Activated CD4-positive, alpha-beta T cell treated with anti-CD3 and anti-CD28 coated beads, Interleukin-10, Interleukin-2, amounts not matched to agents 100 ng/mL and 50 ng/mL, durations not matched to agents 16 hours and 8 hours (primary cell): Measurements from ENCODE around the gene FBXW8.
"Not testable (repeated sequence)": the region's sequence is repeated elsewhere in the genome, so short reads cannot be mapped to it uniquely, and the experiment has no call there.

Experiments used
- DNase-seq: peaks from one replicate; pipeline ENCODE4 v3.0.0-alpha.2; 2020

FBXW8 gene

DNA sequence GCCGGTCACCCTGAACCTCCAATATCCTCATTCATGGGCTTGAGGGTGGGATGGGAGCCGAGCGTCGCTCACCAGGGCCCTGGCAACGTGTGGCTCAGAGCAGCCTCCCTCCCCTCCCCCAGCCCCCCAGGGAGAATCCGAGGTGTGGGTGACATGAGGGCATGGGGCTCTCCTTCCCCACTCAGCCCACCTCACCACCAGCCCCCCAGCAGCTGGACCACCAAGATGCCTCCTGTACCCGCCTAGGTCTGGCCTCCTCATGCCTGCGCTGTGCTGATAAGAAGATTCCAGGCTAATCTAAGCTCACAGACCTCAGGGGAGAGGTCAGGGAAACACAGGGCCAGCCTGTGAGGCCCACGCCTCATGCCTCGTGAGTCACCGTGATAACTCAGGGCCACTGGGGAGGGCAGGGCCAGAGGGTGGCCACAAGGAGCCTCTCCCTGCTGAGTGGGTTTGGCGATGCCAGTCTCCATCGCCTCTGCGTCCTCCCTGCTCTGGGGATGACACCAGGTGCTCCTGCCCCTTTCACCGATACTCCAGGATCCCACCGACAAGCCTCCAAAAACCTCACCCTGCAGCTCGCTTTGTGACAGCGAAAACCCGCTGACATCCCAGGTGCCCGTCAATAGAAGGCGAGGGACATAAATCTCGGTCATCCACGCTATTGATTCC is 131.6 kb downstream of the FBXW8 start:
- DNase-seq: no peak

DNA sequence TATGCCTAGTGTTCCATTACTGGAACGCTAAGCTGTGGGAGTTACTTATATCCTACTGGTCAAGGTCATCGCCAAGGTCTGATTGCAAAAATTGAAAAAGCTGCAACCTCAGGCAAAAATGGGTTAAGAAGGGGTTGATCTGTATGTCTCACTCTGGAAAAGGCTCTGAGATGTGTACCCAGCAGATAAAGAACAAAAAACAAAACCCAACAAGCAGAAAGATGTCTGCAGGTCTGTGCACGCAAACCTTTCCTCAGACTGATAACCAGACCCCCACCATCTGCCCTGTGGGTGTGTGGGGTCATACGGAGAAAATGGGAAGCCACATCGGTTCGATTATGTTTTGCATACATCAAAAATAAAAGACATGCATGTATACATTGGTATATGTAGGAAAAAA is 132.1 kb downstream of the FBXW8 start:
- no peak for DNase-seq

DNA sequence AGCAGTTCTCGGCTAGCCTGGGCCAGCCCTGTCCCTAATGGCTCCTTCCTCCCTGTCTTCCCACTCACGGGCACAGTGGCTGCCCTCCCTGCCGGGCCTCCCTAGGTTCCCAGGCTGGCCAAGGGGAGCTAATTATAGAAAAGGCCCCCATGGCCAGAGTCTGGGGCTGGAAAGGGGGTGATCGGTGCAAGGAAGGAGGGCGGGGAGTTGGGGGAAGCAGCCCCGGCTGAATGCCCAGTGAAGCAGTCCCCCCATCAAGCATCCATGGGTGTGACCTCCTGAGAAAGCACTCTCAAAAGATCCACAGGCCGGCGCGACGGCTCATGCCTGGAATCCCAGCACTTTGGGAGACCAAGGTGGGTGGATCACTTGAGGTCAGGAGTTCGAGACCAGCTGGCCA is 133.6 kb downstream of the FBXW8 start:
- DNase-seq: no peak

DNA sequence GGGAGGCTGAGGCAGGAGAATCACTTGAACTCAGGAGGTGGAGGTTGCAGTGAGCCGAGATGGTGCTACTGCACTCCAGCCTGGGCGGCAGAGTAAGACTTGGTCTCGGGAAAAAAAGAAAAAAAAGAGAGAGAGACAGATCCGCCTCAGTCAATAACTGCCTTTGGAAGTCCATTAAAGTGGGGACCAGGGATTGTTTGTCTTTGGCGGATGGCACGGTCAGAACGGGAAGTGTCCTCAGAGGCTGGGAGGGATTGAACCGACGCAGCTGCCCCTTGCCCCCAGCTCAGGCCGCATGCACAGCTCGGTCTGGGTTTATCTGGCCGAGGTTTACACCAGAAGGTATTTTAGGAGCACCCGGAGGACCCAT is 134.0 kb downstream of the FBXW8 start:
- DNase-seq: no peak

DNA sequence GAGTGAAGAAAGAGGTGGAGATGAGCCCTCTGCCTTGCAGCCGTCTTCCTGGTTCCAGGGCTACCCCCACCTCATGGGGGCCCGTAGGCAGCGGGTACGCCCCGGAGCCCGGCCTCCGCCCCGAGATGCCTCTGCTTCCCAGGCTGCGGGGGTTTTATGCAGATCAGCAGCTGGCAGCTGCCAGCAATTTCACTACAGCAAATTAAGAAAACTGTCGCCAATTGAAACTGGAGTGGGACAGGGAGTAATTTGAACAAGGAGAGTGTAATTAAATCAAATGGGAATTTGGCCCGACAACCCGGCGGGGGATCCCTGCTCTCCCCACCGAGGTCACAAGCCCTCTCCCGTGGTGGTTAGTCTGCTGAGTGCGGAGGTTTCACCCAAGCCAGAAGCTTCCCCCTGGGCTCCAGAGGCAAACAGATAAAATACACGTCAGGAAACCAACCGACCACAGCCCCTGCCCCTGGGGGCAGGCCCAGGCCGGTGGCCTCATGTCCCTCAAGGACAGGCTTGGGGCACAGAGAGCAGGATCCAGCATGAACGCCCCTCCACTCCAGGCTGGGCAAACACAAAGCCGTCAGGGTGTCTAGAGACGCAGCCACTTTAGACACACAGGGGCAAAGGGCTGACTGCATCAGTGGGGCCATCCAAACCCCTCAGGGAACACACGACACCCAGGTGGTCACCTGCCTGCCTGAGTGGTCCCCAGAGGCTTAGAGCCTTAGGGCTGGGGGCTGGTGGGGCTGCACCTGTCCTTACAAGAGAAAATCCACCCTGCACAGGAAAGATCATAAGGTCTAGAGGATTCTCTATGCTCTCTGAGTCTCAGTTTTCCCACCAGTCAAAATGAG is 134.6 kb downstream of the FBXW8 start:
- no peak for DNase-seq

DNA sequence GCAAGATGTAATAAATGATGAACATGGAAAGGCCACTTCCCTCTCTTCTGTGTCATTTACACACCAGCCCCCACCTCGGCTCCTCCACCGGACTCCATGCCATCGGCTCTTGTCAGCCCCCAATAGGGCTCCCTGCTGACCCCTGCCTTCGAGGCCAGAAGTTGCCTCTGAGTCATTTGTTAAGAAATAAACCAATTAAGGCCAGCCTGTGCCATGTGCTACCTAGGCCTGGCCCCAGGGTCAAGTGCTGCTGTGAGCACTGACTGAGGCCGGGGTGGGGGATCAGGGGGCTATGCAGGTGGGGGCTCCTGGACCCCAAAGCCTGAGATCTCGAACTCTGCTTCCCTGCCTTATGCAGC is 135.2 kb downstream of the FBXW8 start:
- DNase-seq: no peak

DNA sequence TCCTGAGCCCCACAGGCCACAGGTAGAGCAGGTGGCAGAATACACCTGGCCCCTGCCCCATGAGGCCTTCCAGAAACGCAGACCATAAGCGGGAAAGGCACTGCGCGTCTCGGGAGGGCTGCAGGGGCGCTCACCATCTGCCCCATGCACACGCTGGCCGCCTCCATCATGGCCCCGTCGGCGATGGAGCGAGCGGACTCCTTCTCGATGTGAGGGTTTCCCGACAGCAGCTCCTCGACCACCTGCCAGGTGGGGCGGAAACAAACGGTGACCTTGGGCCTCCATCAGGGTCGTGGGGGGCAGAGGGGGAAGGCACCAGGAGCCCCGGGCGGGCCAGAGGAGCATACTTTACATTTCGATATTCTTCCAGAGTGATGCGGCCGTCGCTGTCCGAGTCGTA is 135.7 kb downstream of the FBXW8 start:
- DNase-seq: no peak

DNA sequence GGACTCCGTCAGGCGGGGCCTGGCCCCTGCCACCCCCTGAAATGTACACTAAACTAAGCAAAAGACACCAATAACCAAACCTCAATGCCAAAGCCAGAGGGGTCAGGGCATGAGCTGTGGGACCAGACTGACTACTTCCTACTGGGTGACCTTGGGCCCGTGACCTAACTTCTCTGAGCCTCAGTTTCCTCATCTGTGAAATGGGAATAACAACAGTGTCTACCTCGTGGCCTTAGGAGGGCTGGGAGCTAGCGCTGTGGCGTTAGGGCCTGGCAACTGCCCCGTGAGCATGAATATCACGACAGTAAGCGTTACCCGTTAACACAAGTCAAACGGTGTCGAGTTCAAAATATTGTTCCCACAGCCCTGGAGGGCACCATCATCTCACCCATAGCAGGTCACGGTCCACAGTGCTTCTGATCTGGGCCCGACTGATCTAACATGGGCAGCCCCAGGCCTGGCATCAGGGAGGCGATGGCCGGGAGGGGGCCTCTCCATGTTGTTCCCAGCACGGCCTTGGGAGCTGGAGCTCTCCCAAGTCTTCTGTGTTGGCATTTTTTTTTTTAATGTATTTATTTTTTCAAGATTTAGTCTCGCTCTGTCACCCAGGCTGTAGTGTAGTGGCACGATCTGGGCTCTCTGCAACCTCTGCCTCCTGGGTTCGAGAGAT is 136.2 kb downstream of the FBXW8 start:
- DNase-seq: no peak

DNA sequence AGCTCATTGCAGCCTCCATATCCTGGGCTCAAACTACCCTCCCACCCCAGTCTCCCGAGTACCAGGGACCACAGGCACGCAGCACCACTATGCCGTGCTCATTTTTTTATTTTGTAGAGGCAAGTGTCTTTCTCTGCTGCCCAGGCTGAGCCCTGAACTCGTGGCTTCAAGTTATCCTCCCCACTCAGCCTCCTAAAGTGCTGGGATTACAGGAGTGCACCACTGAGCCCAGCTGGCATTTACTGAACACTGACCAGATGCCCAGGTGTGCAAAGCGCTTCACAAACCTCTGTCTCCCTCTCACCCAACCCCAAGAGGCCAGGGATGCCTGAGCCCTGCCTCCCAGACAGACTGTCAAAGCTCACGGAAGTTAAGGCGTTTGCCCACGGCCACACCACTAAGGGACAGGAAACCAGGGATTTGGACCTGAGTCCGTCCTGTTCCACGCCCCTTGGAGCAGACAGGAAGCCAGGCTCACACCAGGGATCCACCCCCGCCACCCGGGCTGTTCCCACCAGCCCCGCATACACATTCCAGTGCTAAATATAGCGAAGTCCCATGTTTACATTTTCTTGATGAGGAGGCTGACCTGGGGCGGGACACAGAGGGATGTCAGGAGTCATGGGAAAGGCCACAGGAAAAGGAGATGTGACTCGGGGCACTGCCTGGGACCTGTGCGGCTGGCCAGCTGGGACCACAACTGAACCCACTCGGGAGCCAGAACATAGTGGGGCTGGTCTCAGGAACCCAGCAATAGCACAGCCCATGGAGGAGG is 137.2 kb downstream of the FBXW8 start:
- DNase-seq: no peak

DNA sequence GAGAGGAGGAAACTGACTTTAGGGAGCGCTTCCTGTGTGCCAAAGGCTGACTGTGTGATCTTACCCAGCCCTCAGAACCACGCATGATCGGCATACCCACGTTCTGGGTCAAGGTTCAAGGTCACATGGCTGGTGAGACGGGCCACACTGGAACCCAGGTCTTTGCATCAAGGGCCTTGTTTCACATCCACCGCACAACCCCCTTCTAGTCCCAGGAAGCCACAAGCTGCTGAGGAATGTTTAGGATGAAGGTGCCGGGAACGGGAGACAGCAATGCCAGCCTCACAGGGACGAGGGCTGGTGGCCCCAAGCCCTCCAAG is 137.8 kb downstream of the FBXW8 start:
- no peak for DNase-seq

DNA sequence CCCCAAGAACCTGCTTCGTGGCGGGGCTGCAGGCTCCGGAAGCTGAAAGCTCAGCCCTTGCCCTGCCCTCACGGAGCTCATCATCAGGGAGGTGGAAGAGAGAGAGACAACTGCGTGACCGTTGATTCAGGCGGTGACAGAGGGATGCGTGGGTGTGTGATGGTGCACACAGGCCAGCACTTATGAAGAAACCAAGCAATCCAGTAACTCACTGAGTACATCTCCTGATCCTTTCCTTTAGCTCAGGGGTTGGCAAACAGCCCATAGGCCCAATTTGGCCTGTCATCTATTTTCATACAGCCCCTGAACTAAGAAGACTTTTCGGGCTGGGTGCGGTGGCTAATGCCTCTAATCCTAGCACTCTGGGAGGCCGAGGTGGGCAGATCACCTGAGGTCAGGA is 138.5 kb downstream of the FBXW8 start:
- no peak for DNase-seq

DNA sequence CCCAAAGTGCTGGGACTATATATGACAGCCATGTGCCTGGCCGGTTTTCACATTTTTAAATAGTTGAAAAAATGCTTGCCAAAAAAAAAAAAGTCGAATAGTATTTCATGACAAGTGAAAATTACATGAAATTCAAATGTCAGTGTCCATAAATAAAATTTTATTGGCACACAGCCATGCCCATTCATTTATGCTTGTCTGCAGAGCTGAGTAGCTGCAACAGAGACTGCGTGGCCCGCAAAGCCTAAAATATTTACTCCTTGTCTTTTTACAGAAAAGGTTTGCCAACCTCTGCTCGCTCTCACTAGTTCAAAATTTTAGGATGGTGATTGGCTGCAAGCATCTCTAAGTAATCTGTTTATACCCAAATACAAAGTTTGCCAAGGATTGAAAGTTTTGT is 139.3 kb downstream of the FBXW8 start:
- no peak for DNase-seq

DNA sequence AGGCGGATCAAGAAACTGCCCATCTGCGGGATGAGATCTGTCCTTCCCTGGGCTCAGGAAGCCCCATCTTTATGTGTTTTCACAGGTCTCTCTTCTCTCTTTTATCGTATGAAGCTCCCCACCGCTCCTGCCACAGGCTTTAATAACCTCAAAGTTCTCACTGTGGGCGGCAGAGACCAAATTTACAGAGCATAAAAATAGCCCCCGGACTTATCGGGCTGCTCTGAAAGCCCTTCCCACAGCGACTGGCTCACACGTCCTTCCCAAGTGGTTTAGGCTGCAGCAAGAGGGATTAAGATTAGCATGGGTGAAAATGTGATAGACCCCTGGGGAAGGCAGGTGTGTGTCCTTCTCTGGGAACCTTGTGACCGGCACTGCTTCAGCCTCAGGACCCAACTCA is 140.6 kb downstream of the FBXW8 start:
- DNase-seq: no peak

DNA sequence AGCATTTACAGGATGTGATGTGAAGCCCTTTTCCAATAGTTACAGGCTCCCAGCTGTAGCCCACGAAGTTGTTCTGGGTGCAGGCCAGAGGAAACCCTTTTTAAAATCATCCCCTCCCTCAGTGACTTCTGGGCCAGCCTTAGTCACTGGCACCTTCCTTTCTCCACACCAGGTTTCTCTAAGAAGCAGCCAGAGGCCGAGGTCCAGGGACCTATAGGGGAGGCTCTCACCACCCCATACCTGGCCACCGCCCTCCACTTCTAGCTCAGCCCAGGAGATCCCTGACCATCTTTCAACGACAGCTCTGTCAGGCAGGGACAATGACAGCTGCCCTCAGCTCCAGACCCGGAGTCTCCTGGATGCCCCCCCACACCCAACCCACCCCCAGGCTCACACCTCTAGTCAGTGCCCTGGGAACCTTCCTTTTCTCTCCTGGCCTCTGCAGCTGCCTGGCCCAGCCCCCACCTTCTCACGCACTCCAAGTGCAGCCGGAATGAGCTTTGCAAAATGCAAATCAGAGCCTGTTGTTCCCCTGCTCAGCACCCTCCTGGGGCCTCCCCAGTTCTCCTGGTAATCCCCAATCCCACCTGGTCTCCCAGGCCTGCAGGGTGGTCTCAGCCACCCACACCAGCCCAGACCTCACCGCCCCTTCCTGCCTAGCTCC is 141.8 kb downstream of the FBXW8 start:
- DNase-seq: no peak

DNA sequence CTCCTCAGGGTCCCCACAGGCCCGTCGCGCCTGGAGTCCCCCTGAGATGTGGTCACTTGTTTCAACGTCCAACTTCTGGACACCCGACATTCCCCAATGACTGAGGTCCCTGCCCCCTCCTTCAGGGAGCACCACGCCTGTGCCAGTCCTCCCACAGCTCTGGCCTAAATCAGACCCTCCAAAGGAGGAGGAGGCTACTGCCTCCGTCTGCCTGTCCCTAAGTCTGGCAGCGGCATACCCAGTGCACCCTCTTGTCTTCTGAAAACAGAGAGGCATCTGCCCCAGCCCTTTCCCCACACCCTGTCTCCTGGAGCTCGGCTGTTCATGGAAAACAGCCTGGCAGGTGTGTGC is 142.3 kb downstream of the FBXW8 start:
- no peak for DNase-seq

DNA sequence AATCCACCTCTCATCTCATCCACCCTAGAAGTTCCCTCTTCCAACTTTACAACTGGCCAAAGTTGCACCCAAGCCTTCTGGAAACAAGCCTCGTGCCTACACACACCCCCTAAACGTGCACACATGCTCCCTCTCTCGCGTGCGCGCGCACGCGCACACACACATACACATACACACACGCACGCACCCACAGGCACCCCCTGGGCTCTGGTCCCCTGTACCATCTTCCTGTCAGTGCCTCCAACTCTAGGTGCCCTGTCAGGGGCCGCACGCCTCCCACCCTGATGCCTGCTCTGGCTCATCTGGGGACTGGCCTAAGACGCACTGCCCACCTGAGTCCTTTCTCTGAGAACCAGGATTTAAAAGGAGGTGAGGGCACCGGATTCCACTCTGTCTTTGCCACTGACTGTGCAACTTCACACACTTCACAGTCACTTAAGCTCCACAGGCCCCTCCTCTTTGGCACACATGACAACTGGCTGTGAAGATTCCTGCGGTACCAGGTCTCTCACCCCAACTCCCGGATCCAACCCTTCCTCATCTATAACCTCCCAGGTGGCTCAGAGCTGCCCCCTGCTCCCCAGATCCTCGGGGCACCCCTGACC is 142.9 kb downstream of the FBXW8 start:
- no peak for DNase-seq

DNA sequence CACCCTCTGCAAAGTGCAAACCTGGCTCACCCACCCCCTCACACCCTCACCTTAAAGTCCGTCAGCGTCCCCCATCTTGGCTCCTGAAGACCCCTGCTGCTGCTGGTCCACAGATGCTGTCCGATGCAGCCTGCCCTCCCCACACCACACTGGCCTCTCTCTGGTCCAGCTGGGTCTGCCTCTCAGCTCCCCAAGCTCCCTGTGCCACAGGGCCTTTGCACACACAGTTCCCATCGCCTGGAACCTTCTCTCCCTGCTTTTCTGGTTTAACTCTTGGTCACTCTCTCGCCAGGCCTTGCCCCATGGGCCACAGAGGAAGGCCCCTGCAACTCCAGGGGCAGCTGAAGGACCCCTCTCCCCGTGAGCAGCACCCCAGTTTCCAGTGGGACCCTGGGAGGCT is 143.5 kb downstream of the FBXW8 start:
- DNase-seq: no peak

DNA sequence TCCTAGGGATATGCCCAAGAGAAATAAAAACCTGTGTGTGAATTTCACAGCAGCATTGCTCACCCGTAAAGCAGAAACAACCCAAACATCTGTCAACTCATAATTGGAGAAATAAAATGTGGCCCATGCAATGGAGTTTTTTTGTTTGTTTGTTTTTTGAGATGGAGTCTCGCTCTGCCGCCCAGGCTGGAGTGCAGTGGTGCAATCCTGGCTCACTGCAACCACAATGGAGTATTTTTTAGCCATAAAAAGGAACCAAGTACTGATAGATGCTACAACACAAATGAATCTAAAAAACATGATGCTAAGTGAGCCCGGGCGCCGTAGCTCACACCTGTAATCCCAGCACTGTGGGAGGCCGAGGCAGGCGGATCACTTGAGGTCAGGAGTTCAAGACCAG is 146.9 kb downstream of the FBXW8 start:
- not testable (repeated sequence) for DNase-seq

DNA sequence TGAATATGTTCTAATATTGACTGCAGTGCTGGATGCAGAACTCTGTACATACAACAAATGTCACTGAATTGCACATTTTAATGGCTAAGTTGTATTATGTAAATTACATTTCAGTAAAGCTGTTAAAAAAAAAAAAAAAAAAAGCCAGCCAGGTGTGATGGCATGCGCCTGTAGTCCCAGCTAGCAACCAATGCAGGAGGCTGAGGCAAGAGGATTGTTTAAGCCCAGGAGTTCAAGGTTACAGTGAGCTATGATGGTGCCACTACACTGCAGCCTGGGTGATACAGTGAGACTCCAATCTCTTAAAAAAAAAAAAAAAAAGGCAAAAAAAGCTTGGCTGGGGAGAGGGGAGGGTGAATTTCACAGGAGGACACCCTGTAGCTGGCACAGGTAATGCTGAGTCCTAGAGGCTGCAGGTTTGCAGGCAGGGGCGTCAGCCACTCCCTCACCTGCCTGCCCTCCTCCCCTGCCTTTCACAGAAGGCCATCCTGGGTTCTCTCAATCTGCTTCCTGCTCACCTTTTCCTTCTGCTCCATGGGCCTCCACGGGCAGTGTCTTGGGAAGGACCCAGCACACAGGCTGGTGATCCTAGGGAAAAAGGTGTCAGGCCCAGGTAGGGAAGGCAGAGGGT is 147.8 kb downstream of the FBXW8 start:
- no peak for DNase-seq

DNA sequence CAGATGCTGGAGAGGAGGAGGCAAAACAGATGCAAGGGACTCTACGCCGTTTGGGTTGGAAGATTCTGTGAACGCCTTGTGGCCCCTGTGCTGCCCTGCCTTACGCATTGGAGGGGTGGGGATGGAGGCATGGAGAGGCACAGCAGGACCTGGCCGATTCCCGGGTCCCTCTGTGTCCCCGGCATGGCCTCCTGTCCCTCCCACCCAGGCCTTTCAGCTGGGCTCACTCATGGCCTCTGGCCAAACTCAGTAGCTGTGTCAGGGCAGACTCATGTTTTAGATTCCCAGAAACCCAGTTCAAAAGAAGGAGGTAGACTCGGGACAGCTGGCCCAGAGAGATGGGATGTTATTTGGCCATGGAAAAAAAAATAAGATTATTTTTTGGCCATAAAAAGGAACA is 148.4 kb downstream of the FBXW8 start:
- no peak for DNase-seq

DNA sequence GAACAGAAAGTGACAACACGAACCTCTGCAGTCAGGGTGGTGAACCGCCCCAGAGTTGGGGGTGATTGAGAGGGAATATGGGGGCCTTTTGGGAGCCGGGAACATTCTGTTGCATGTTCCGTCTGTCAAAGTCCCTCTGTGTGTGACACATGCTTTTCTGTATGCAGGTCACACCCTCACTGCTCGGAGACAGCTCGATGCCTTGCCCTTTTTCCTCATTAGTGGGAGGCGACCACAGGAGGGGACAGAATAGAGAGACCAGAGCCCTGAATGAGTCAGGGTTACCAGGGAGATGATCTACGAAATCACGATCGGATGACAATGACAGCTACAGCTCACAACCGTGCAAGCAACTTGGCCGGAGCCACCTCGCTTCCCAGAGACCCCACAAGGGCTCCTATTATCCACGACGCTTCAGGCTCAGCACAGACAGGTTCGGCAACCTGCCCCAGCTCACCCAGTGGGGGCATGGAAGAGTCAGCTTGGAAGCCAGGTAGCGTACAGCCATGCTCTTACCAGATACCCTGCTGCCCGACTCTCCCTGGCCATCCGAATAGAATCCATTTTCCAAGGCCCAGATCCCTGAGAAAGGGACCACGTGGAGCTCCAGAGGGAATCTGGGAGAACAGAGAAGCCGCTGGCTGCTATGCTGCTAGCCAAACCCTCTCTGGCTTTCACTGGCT is 149.6 kb downstream of the FBXW8 start:
- no peak for DNase-seq

DNA sequence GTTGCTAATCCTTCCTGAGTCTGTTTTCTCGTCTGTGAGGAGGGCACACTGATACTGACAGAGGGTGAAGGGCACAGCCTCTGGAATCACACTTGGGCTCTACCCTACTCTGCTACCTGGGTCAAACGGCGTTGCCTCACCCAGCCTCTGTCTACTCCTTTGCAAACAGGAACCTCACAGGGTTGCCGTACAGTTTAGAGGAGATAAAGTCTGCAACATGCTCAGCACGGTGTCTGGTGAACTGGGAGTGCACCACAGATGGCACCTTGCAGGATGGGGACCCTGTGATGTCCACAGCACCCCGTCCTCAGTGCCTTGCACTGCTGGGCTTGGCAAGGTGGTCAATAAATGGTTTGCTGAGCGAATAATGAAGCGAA is 150.2 kb downstream of the FBXW8 start:
- no peak for DNase-seq
